ENCODE data around the gene PPP2R5A.

DNA sequence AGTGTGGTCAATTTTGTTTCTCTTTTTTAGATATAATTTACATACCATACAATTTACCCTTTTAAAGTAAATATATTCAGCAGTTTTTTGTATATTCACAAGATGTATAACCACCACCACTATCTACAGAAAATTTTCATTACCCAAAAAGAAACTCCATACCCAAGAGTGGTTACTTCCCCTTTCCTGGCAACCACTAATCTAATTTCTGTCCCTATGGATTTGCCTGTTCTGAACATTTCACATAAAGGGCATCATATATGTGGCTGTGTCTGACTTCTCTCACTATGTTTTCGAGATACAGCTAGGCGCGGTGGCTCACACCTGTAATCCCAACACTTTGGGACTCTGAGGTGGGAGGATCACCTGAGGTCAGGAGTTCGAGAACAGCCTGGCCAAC is 115.8 kb downstream of the PPP2R5A start:
- TF ChIP-seq, protein P1, sequence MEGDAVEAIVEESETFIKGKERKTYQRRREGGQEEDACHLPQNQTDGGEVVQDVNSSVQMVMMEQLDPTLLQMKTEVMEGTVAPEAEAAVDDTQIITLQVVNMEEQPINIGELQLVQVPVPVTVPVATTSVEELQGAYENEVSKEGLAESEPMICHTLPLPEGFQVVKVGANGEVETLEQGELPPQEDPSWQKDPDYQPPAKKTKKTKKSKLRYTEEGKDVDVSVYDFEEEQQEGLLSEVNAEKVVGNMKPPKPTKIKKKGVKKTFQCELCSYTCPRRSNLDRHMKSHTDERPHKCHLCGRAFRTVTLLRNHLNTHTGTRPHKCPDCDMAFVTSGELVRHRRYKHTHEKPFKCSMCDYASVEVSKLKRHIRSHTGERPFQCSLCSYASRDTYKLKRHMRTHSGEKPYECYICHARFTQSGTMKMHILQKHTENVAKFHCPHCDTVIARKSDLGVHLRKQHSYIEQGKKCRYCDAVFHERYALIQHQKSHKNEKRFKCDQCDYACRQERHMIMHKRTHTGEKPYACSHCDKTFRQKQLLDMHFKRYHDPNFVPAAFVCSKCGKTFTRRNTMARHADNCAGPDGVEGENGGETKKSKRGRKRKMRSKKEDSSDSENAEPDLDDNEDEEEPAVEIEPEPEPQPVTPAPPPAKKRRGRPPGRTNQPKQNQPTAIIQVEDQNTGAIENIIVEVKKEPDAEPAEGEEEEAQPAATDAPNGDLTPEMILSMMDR (conservative IDR thresholded peaks at IDR 0.05; ENCODE audit: low read length), result no peak
- no peak for TF ChIP-seq EZH2phosphoT487 (IDR thresholded peaks at IDR 0.05; ENCODE audit: borderline replicate concordance)
